Right renal cortex interstitium (tissue), 3 donors: ENCODE results near the gene CTSW. TPM values are rescaled to one million over a fixed set of nuclear protein-coding genes. Genes with fewer than 3 reads are reported as not detected.

Source experiments
- DNase-seq, 3 donors: peaks; one replicate each; pipeline ENCODE4 v3.0.0-alpha.2; 2013; ENCODE audit warnings: low read depth in 3 of 3, low spot score in 2 of 3
- polyA plus RNA-seq, 3 donors: library from polyadenylated mRNA; unstranded; fragments of 120-200 nt; gene quantifications; one replicate each; pipeline ENCODE4 v1.2.1, GENCODE V29; 2013; ENCODE audit not compliant: insufficient read length in 3 of 3

The CTSW gene
- polyA plus RNA-seq, 3 donors = 1.0 to 1.2 (median 1.2) TPM

DNA sequence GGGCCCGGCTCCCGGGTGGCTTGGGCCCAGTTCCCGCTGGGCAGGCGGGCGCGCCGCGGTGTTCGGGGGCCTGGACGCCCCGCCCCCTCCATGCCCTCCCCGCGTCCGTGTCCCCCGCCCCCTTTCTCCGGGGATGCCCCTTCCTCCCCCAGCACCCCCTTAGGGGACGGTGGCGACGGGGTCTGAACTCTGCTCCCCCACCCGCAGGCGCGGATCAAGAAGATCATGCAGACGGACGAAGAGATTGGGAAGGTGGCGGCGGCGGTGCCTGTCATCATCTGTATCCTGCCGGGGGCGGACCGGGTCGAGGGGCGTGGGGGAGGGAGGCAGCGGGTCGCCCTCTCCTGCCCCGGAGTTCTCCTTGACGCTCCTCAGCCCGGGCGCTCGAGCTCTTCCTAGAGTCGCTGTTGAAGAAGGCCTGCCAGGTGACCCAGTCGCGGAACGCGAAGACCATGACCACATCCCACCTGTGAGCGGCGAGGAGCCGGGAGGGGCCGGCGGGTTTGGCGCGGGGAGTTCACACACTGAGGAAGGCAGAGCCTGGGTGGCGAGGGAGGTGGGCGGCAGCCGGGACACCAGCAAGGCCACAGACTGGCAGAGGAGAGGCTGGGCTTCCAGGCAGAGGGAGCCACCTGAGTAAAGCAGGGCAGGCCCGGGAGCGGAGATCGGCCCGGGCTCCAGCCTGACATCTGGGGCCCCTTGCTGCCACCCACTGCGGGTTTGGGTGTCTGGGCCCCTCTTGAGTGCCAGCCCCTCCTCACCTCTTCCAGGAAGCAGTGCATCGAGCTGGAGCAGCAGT, 40.1 kb downstream of the CTSW start:
- DNase-seq = peak in 1 of 3 donors; percentile 18

DNA sequence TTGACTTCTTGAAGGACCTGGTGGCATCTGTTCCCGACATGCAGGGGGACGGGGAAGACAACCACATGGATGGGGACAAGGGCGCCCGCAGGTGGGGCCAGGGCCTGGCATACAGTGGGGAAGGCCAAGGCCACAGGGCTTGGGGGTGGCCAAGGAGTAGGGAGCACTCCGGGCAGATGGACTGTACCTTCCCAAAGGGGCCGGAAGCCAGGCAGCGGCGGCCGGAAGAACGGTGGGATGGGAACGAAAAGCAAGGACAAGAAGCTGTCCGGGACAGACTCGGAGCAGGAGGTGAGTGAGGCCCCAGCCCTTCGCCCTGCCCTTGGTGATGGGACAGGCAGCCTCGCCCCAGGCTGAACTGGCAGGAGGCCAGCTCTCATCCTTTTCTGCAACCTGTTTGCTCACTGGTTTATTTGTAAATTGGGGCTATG, 40.8 kb downstream of the CTSW start:
- no peak for DNase-seq

DNA sequence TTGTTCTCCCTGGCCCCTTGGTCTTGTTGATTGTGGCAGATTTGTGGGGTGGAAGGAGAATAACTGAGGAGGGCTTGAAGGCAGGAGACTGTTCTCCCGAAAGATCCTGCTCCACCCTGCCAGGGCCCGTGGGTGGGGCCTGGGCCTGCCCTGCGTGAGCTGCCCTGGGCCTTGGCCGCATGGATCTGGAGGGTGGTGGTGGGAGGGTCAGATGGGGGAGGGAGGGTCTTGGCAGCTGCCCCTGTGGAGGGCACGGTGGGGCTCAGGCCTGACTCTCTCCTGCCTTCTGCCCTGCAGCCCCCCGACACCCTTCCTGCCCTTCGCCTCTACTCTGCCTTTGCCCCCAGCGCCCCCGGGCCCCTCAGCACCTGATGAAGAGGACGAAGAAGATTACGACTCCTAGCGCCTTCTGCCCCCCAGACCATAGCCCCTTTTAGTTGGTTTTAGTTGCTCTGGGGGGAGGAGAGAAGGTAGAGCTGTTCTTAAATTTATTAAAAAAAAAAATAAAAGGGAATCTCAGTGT, 41.5 kb downstream of the CTSW start:
- no peak for DNase-seq

DNA sequence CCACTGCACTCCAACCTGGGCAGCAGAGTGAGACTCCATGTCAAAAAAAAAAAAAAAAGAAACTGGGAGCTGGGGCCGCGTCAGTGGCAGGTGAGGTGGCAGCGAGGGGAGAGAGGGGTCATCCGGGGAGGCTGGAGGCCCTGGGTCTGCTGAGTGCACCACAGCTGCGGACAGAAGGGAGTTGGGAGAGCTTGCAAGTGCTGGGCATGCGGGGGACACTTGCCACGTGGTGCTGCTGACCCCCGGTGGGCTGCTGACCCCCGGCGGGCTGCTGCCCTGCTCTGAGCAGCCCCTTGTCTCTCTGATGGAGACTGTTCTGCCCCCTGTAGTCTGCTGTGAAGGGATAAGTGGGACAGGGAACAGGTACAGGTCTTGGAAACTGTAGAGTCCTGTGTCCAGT, 42.2 kb downstream of the CTSW start:
- no peak for DNase-seq

DNA sequence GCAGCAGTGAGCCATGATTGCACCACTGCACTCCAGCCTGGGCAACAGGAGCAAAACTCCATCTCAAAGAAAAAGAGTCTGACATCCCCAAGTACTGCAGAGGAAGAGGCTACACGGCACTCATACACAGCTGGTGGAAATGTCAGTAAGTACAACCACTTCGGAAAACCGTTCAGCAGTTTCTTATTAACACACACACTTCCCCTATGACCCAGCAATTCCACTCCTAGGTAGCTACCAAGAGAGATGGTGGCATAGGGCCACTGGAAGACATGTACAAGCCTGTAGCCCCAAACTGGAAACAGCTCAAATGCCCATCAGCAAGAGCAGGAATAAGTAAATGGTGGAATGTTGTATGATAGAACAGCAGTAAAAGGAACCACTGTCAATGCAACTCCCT, 42.9 kb downstream of the CTSW start:
- DNase-seq = no peak

DNA sequence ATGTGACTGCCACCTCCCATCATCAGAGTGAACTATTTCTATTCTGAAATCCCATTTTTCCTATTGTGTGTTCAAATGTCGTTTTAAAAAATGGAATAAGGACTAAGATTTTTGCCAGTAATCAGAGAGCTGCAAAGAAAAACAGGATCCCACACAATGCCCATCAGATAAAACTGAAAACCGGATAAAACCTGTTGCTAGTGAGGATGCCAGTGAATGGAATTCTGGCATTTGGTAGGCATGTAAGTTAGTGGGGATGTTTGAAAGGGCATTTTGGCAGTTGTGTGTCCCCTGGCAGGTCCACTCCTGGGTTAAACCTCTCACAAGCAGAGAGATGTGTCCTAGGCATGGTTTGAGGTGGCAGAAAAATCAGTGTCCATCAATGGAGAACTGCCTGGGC, 45.8 kb downstream of the CTSW start:
- DNase-seq = no peak

DNA sequence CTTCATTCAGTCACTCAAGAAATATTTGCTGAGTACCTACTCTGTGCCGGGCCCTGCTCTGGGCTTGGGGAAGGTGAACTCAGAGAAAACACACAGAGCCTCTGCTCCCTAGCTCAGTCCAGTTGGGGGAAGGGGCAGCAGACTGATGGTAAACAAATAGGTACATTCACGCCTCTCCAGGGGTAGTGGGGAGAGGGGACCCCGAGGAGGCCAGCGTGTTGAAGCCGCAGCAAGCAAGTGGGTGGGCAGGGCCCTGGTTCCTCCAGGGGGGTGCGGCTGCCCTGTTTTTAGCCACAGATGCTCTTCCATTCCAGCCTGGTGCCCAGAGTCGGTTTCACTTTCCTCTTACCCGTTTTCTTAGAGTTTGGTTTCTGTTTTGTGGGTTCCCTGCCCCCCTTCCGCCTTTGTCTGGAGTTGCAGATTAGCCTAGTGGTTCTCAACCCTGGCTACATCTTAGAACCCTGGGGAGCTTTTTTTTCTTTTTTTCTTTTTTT, 48.3 kb downstream of the CTSW start:
- no peak for DNase-seq

DNA sequence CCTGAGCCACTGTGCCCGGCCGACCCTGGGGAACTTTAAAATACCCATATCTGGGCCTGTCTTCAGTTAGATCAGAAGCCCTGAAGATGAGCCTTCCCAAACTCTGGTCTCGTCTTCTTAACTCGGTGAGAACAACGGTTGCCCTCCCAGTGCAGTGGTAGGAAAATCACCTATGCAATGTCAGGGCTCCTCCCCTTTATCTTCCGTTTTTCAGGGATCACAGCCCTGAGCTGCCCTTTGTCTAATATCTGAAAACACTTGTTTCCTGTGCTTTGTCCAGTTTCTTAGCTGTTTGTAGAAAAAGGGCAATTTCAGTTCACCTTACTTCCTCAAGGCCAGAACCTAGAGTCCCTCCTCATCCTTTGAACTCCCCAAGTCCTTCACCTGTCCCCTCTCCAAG, 49.0 kb downstream of the CTSW start:
- DNase-seq = no peak

DNA sequence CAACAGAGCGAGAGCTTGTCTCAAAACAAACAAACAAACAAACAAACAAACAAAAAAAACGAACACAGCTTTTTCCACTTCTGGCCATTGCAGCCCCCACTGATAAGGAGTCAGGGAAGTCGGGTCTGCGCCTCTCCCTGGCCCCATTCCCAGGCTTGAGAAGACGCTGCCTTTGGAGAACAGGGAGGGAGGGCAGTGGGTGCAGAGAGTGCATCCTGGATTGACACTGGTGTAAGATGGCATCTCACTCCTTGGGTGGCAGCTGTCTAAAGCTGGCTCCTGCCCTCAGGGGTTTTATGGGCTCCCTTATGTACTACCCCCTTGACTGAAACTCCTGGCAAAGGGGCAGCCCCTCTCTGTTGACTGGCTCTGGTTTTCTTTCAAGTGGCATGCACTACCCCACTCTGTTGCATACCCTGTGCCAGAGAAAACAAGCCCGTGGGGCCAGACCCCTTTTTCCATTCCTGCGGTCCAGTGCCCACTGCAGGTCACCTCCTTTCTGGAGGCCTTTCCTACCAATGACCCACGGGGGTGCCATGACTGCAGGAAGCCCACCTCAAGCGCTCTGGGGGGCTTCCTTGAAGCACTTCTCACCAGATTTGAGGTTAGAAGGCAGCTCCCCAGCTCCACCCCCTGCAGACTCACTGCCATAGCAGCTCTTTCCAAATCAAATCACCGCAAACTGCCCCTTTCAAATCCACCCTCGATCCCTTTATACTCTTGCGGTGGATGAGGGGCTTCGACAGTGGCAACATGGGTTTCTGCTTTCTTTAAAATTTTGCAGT, 52.3 kb downstream of the CTSW start:
- no peak for DNase-seq

DNA sequence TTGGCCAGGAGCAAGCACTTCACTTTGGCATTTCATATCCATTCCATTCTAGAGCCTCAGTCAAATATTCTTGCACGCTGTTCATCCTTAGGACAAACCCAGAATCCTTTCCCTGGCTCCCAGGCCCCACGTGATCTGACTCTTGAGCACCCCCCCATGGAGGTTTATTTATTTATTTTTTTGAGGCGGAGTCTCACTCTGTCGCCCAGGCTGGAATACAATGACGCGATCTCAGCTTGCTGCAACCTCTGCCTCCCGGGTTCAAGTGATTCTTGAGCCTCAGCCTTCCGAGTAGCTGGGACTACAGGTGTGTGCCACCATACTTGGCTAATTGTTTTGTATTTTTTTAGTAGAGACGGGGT, 52.9 kb downstream of the CTSW start:
- no peak for DNase-seq

Other genes with a start within 250 kb of the CTSW start
- gene SIPA1, start 241.7 kb upstream of the CTSW start, polyA plus RNA-seq = 10 to 100 TPM; 22.5 to 30.5 (median 24.7) TPM
- gene RELA, start 216.9 kb upstream of the CTSW start, polyA plus RNA-seq = 10 to 100 TPM; 42.6 to 47.1 (median 44.2) TPM
- gene KAT5, start 167.6 kb upstream of the CTSW start, polyA plus RNA-seq = 10 to 100 TPM; 64.9 to 72.9 (median 69.0) TPM
- gene RNASEH2C, start 159.0 kb upstream of the CTSW start, polyA plus RNA-seq = 10 to 100 TPM; 28.3 to 39.1 (median 35.1) TPM
- gene AP5B1, start 98.9 kb upstream of the CTSW start, polyA plus RNA-seq = 1 to 10 TPM; 5.3 to 6.3 (median 5.5) TPM
- 10 to 100 TPM in 2 of 3 donors, 1 to 10 TPM in 1; 9.3 to 12.8 (median 12.6) TPM for gene OVOL1, start 92.8 kb upstream of the CTSW start, polyA plus RNA-seq
- 1 to 10 TPM; 1.3 to 2.7 (median 1.6) TPM for gene SNX32, start 45.9 kb upstream of the CTSW start, polyA plus RNA-seq
- gene CFL1, start 21.7 kb upstream of the CTSW start, polyA plus RNA-seq = 100 to 1,000 TPM; 744 to 846 (median 760) TPM
- gene MUS81, start 19.4 kb upstream of the CTSW start, polyA plus RNA-seq = 10 to 100 TPM; 43.5 to 50.8 (median 48.1) TPM
- gene EFEMP2, start 7.0 kb upstream of the CTSW start, polyA plus RNA-seq = 10 to 100 TPM; 95.8 to 98.0 (median 96.3) TPM
- 10 to 100 TPM; 90.0 to 97.3 (median 94.2) TPM for gene FIBP, start 8.6 kb downstream of the CTSW start, polyA plus RNA-seq
- 1 to 10 TPM; 6.7 to 8.3 (median 8.0) TPM for gene CCDC85B, start 10.8 kb downstream of the CTSW start, polyA plus RNA-seq
- under 1 TPM in 1 of 3 donors, not detected in 2; 0.11 TPM for gene FOSL1, start 20.6 kb downstream of the CTSW start, polyA plus RNA-seq
- gene C11orf68, start 39.2 kb downstream of the CTSW start, polyA plus RNA-seq = 10 to 100 TPM; 33.8 to 38.1 (median 36.0) TPM
- gene DRAP1, start 39.6 kb downstream of the CTSW start, polyA plus RNA-seq = 10 to 100 TPM; 65.8 to 84.6 (median 75.8) TPM
- not detected for gene TSGA10IP, start 65.6 kb downstream of the CTSW start, polyA plus RNA-seq
- gene SART1, start 81.9 kb downstream of the CTSW start, polyA plus RNA-seq = 10 to 100 TPM; 42.9 to 43.7 (median 43.2) TPM
- gene EIF1AD, start 122.3 kb downstream of the CTSW start, polyA plus RNA-seq = 10 to 100 TPM; 25.8 to 31.3 (median 29.9) TPM
- gene BANF1, start 122.7 kb downstream of the CTSW start, polyA plus RNA-seq = 100 to 1,000 TPM; 263 to 275 (median 271) TPM
- not detected for gene CST6, start 132.2 kb downstream of the CTSW start, polyA plus RNA-seq
- not detected for gene CATSPER1, start 146.6 kb downstream of the CTSW start, polyA plus RNA-seq
- 1 to 10 TPM; 4.0 to 4.6 (median 4.0) TPM for gene GAL3ST3, start 169.3 kb downstream of the CTSW start, polyA plus RNA-seq
- 100 to 1,000 TPM; 255 to 281 (median 256) TPM for gene SF3B2, start 172.5 kb downstream of the CTSW start, polyA plus RNA-seq
- 10 to 100 TPM; 44.0 to 50.8 (median 45.6) TPM for gene PACS1, start 190.4 kb downstream of the CTSW start, polyA plus RNA-seq